SU-DHL-6 (cell line): ENCODE results near the gene RIOK1.

Experiments
- H2AFZ ChIP-seq: fragments of 200-600 bp; sonication (generic); 2 replicates; pipeline ENCODE4 v1.6.1; 2014; ENCODE audit warnings: low read depth, mild to moderate bottlenecking, moderate library complexity, mixed read lengths, antibody characterized with exemption, low read length; ENCODE audit not compliant: severe bottlenecking
- H3F3A ChIP-seq: fragments of 200-600 bp; shearing (Covaris generic); 2 replicates; pipeline ENCODE4 v1.6.0; 2016; ENCODE audit warnings: antibody characterized with exemption, mild to moderate bottlenecking; ENCODE audit not compliant: insufficient read depth
- H3K27ac ChIP-seq: fragments of 200-600 bp; sonication (generic); 2 replicates; pipeline ENCODE4 v1.5.1; 2016; ENCODE audit warnings: low read depth, mild to moderate bottlenecking, low read length, moderate library complexity, mixed read lengths
- H3K27me3 ChIP-seq: fragments of 200-600 bp; sonication (generic), shearing (Covaris generic); 2 replicates; pipeline ENCODE4 v1.6.0; 2014; ENCODE audit warnings: mild to moderate bottlenecking, low read length
- H3K36me3 ChIP-seq: fragments of 200-600 bp; sonication (generic); 2 replicates; pipeline ENCODE4 v1.6.1; 2014; ENCODE audit warnings: mild to moderate bottlenecking, low read length, mixed read lengths
- H3K4me2 ChIP-seq: fragments of 300-600, 200-600 bp; shearing (Covaris generic), sonication (generic); 2 replicates; pipeline ENCODE4 v1.6.0; 2014; ENCODE audit warnings: low read length, low read depth, mild to moderate bottlenecking; ENCODE audit not compliant: poor library complexity, severe bottlenecking
- H3K4me3 ChIP-seq: fragments of 200-600 bp; sonication (generic); 2 replicates; pipeline ENCODE4 v1.5.1; 2014; ENCODE audit warnings: antibody characterized with exemption, low read length, mild to moderate bottlenecking, mixed read lengths; ENCODE audit not compliant: insufficient read depth, poor library complexity, severe bottlenecking
- H3K79me2 ChIP-seq: fragments of 200-600 bp; sonication (generic); 2 replicates; pipeline ENCODE4 v1.6.1; 2014; ENCODE audit warnings: mild to moderate bottlenecking, low read length, moderate library complexity; ENCODE audit not compliant: insufficient read depth
- H3K9ac ChIP-seq: fragments of 200-600 bp; sonication (generic); 2 replicates; pipeline ENCODE4 v1.7.0; 2014; ENCODE audit warnings: mild to moderate bottlenecking, low read length
- H3K9me2 ChIP-seq: fragments of 200-600 bp; sonication (generic); replicated peaks from 2 replicates; pipeline ENCODE4 v1.6.1; 2014; ENCODE audit warnings: low read length; ENCODE audit not compliant: insufficient read depth
- H3K9me3 ChIP-seq: fragments of 200-600 bp; sonication (generic); 2 replicates; pipeline ENCODE4 v1.6.1; 2014; ENCODE audit warnings: low read length, mixed read lengths; ENCODE audit not compliant: insufficient read depth
- H4K20me1 ChIP-seq: fragments of 200-600 bp; sonication (generic); 2 replicates; pipeline ENCODE4 v1.6.1; 2014; ENCODE audit warnings: low read depth, mild to moderate bottlenecking, antibody characterized with exemption, low read length, moderate library complexity, mixed read lengths
- CTCF ChIP-seq: fragments of 200-600 bp; sonication (generic); IDR thresholded peaks from one replicate; pipeline ENCODE4 v1.5.1; 2017; ENCODE audit warnings: antibody characterized with exemption, mild to moderate bottlenecking, low read length, moderate library complexity; ENCODE audit not compliant: insufficient read depth, poor library complexity, severe bottlenecking
- EZH2phosphoT487 ChIP-seq: fragments of 200-600 bp; sonication (generic), shearing (Covaris generic); conservative IDR thresholded peaks from 2 replicates; pipeline ENCODE4 v1.6.1; 2018; ENCODE audit warnings: mild to moderate bottlenecking, antibody characterized with exemption, low read length, moderate library complexity, mixed read lengths

RIOK1 gene

GRCh38 chr6:7381092-7381491 is 8.5 kb upstream of the RIOK1 start:
- H3F3A ChIP-seq: no peaks in the 10 kb centered on the region
- H3K9ac ChIP-seq: no peak overlapping the region
- no peaks in the 10 kb centered on the region for H3K79me2 ChIP-seq
- H3K9me2 ChIP-seq: no peaks in the 10 kb centered on the region
- H4K20me1 ChIP-seq: no peaks in the 10 kb centered on the region
- no peak overlapping the region for H2AFZ ChIP-seq
- H3K27ac ChIP-seq: no peak overlapping the region
- no peak overlapping the region for H3K4me3 ChIP-seq
- no peak overlapping the region for H3K4me2 ChIP-seq
- H3K9me3 ChIP-seq: no peaks in the 10 kb centered on the region
- no peaks in the 10 kb centered on the region for H3K36me3 ChIP-seq
- no peak for TF ChIP-seq EZH2phosphoT487
- TF ChIP-seq CTCF: no peak
- no peaks in the 10 kb centered on the region for H3K27me3 ChIP-seq

- TF ChIP-seq EZH2phosphoT487 (no peak), CTCF (no peak)
Measured at GRCh38 chr6:7389162-7389450, 502 bp upstream of the RIOK1 start.

GRCh38 chr6:7390226-7390878 is 744 bp downstream of the RIOK1 start:
- TF ChIP-seq CTCF: no peak
- H3K27me3 ChIP-seq: no peaks in the 10 kb centered on the region
- H3K27ac ChIP-seq: peak overlapping the region; percentile 66
- H3K9me2 ChIP-seq: no peaks in the 10 kb centered on the region
- H3K9ac ChIP-seq: peak overlapping the region; percentile 63
- H2AFZ ChIP-seq: peak overlapping the region; percentile 52
- peaks cover 5% of the 10 kb centered on the region; the same call in 1 of the 2 replicates for H3F3A ChIP-seq
- H3K9me3 ChIP-seq: no peaks in the 10 kb centered on the region
- H3K4me2 ChIP-seq: peak overlapping the region; percentile 67
- peaks cover 8% of the 10 kb centered on the region for H4K20me1 ChIP-seq
- peak overlapping the region; percentile 60 for H3K4me3 ChIP-seq
- peaks cover 18% of the 10 kb centered on the region for H3K36me3 ChIP-seq
- peaks cover 47% of the 10 kb centered on the region for H3K79me2 ChIP-seq

More at GRCh38 chr6:7389162-7389450, 502 bp upstream of the RIOK1 start:
- Histone ChIP-seq H3F3A (peaks cover 5% of the 10 kb centered on the region; the same call in 1 of the 2 replicates), H3K4me2 (peak overlapping the region; percentile 67), H2AFZ (peak overlapping the region; percentile 64), H3K27me3 (no peaks in the 10 kb centered on the region), H3K9ac (peak overlapping the region; percentile 63), H3K27ac (peak overlapping the region; percentile 66), H3K79me2 (peaks cover 41% of the 10 kb centered on the region), H3K4me3 (peak overlapping the region; percentile 60), H3K9me2 (no peaks in the 10 kb centered on the region), H4K20me1 (peaks cover 8% of the 10 kb centered on the region), H3K9me3 (no peaks in the 10 kb centered on the region), H3K36me3 (peaks cover 11% of the 10 kb centered on the region)
